ENCODE results near the gene NCAN. TPM values are rescaled to one million over a fixed set of nuclear protein-coding genes. Genes with fewer than 3 reads are reported as not detected.
A peak's percentile ranks its signal among the peaks of the same experiment; 100 is the strongest.

The NCAN gene
- total RNA-seq, 4 donors from 2014 or later = 0.19 to 0.31 TPM; not detected in 2

GRCh38 chr19:19259741-19260140 lies 48.0 kb downstream of the NCAN start:
- peaks cover 99% of the 10 kb centered on the region for H3K27me3 ChIP-seq
- H3K27ac ChIP-seq = no peak overlapping the region
- peaks cover 0 to 4% (median 0%) of the 10 kb centered on the region in 3 donors for H3K9me3 ChIP-seq
- no peak for ATAC-seq
- TF ChIP-seq POLR2A (IDR thresholded peaks at IDR 0.05) = no peak
- no peak for TF ChIP-seq POLR2AphosphoS5 (IDR thresholded peaks at IDR 0.05)
- TF ChIP-seq, protein P1, sequence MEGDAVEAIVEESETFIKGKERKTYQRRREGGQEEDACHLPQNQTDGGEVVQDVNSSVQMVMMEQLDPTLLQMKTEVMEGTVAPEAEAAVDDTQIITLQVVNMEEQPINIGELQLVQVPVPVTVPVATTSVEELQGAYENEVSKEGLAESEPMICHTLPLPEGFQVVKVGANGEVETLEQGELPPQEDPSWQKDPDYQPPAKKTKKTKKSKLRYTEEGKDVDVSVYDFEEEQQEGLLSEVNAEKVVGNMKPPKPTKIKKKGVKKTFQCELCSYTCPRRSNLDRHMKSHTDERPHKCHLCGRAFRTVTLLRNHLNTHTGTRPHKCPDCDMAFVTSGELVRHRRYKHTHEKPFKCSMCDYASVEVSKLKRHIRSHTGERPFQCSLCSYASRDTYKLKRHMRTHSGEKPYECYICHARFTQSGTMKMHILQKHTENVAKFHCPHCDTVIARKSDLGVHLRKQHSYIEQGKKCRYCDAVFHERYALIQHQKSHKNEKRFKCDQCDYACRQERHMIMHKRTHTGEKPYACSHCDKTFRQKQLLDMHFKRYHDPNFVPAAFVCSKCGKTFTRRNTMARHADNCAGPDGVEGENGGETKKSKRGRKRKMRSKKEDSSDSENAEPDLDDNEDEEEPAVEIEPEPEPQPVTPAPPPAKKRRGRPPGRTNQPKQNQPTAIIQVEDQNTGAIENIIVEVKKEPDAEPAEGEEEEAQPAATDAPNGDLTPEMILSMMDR (IDR thresholded peaks at IDR 0.05) = no peak
- TF ChIP-seq EP300 (IDR thresholded peaks at IDR 0.05) = no peak
- no peak overlapping the region for H3K4me3 ChIP-seq
- H3K36me3 ChIP-seq = no peaks in the 10 kb centered on the region
- H3K4me1 ChIP-seq = peaks cover 0 to 14% (median 5%) of the 10 kb centered on the region in 3 donors
- 58 to 67% methylated on average over 2 of the region's 2 CpGs for WGBS, 2 donors (ENCODE audit: low coverage in 1 of 2)

DNA sequence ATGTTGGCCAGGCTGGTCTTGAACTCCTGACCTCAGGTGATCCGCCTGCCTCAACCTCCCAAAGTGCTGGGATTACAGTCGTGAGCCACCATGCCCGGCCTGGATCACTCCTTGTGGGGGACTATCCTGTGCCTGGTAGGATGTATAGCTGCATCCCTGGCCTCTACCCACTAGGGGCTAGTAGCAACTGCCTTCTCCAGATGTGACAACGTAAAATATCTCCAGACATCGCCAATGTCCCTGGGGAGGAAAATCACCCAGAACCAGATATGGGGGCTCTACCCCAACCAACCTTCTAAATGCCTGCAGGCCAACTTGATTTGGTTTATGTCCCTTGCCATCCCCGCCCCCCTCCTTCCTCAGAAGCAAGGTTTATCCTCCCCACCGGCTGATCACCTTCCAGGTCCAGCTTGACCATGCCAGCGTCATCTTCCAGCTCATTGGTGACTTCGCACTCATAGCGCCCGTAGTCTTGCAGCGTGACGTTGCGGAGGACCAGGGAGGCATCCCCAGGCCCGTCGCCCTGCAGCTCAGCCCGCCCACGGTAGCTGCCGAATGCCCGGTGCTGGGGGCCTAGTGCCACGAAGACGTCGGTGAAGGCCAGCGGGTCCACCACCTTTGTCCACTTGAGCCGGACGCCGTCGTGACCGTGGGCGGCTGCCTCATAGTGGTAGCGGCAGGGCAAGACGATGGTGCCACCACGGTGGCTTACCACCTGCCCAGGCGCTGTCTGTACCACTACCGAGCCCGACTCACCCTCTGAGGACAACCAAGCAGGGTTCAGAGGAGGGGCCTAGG lies 48.9 kb downstream of the NCAN start:
- ATAC-seq = no peak
- Histone ChIP-seq H3K27ac (no peak overlapping the region), H3K4me1 (peaks cover 0 to 14% (median 5%) of the 10 kb centered on the region in 3 donors), H3K27me3 (peaks cover 91% of the 10 kb centered on the region), H3K36me3 (no peaks in the 10 kb centered on the region), H3K4me3 (no peak overlapping the region), H3K9me3 (peaks cover 0 to 4% (median 0%) of the 10 kb centered on the region in 3 donors)
- WGBS, 2 donors (ENCODE audit: low coverage in 1 of 2) = 67 to 84% methylated on average over 6 to 8 of the region's 36 CpGs
- TF ChIP-seq POLR2A (IDR thresholded peaks at IDR 0.05) (no peak), EP300 (IDR thresholded peaks at IDR 0.05) (no peak), POLR2AphosphoS5 (IDR thresholded peaks at IDR 0.05) (no peak)
- TF ChIP-seq, protein P1 (IDR thresholded peaks at IDR 0.05) = no peak

DNA sequence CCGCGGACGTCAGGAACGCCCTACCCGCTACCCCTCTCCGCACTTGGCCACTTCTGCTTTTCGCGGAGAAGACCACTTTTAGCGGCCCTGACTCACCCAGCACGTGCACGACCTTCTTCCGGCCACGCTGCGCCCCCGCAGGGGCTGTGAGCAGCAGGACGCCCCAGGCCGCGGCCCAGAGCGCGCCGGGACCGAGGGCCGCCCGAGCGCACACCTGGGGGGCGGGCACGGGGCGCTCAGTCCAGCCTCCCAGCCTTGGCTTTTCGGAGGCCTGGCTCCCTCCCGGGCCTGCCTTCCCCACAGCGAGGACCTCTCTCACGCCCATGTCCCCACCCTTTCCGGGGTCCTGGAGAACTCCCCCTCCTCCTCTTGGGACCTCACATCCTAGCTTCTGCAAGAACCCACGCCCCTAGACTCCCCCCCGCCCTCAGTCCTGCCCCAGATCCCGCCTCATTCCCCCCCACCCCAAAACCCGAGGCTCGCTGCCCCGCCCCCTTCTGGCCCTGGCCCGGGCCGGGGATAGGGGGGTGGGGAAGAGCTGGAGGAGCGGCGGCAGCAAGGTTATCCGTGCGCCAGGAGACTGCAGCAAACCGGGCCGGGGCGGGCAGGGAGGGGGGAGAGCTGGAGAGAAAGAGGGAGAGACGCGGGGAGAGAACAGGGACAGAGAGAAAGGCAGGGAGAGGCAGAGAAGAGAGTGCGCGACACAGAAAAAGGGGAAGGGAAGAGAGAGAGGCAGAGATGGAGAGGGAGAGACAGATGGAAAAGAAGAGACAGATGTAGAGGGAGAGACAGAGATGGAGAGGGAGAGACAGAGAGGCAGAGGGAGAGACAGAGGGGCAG lies 49.8 kb downstream of the NCAN start:
- peaks cover 82% of the 10 kb centered on the region for H3K27me3 ChIP-seq
- H3K36me3 ChIP-seq = no peaks in the 10 kb centered on the region
- TF ChIP-seq, protein P1 (IDR thresholded peaks at IDR 0.05) = no peak
- TF ChIP-seq POLR2A (IDR thresholded peaks at IDR 0.05) (no peak), POLR2AphosphoS5 (IDR thresholded peaks at IDR 0.05) (no peak), EP300 (IDR thresholded peaks at IDR 0.05) (no peak)
- H3K4me1 ChIP-seq = peaks cover 0 to 14% (median 5%) of the 10 kb centered on the region in 3 donors
- no peak for ATAC-seq
- 0 to 3% methylated on average over 8 to 11 of the region's 52 CpGs for WGBS, 2 donors (ENCODE audit: low coverage in 1 of 2)
- peaks cover 0 to 4% (median 0%) of the 10 kb centered on the region in 3 donors for H3K9me3 ChIP-seq
- peak overlapping the region in 1 of 2 donors; percentile 33 for H3K4me3 ChIP-seq
- H3K27ac ChIP-seq = no peak overlapping the region

DNA sequence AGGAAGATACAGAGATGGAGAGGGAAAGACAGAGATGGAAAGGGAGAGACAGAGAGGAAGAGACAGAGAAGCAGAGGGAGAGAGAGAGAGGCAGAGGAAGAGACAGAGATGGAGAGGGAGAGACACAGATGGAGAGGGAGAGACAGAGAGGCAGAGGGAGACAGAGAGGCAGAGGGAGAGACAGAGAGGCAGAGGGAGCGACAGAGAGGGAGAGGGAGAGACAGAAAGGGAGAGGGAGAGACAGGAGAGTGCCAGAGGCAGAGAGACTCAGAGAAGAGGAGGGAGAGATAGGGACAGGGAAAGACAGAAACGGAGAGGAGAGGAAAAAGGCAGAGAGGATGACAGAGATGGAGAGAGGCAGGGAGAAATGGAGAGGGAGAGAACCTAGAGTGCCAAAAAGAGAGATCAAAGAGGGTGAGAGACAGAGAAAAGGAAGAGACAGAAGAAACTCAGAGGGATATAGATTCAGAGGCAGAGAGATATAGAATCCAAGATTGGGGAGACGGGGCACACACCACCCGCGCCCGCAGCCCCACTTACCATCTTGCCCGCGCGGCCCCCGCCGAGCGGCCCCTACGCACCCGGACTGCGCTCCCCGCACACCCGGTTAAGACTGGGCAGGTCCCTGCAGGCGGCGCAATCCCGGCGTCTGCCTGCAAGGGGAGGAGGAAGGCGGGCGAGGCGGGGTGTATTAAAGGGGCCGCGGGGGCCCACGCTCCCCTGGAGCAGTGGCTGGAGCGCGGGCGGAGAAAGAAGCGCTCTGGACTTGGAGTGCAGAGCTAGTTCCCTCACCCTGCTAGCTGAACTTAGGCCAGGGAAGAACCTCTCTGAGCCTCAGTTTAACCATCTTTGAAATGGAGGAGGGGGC lies 50.7 kb downstream of the NCAN start:
- peaks cover 73% of the 10 kb centered on the region for H3K27me3 ChIP-seq
- TF ChIP-seq POLR2AphosphoS5 (IDR thresholded peaks at IDR 0.05) = no peak
- TF ChIP-seq, protein P1 (IDR thresholded peaks at IDR 0.05) = no peak
- TF ChIP-seq EP300 (IDR thresholded peaks at IDR 0.05) = no peak
- no peak for TF ChIP-seq POLR2A (IDR thresholded peaks at IDR 0.05)
- H3K27ac ChIP-seq = no peak overlapping the region
- H3K36me3 ChIP-seq = no peaks in the 10 kb centered on the region
- H3K4me1 ChIP-seq = peaks cover 0 to 14% (median 5%) of the 10 kb centered on the region in 3 donors
- no peak for ATAC-seq
- peaks cover 0 to 4% (median 0%) of the 10 kb centered on the region in 3 donors for H3K9me3 ChIP-seq
- H3K4me3 ChIP-seq = no peak overlapping the region
- 0 to 6% methylated on average over 12 to 14 of the region's 31 CpGs for WGBS, 2 donors (ENCODE audit: low coverage in 1 of 2)
